Neural progenitor cell (in vitro differentiated cells): ENCODE data around the gene SMC2.

Experiments used
- CTCF ChIP-seq: fragments of 200-600 bp; sonication (generic); IDR thresholded peaks from 2 replicates; pipeline ENCODE4 v1.5.1; 2017; ENCODE audit warnings: antibody characterized with exemption, mild to moderate bottlenecking
- EZH2 ChIP-seq: fragments of 200-600 bp; sonication (generic); IDR thresholded peaks from 2 replicates; pipeline ENCODE4 v1.6.1; 2017; ENCODE audit warnings: antibody characterized with exemption, mild to moderate bottlenecking, moderate library complexity
- EZH2phosphoT487 ChIP-seq: fragments of 200-600 bp; sonication (generic); IDR thresholded peaks from 2 replicates; pipeline ENCODE4 v1.6.1; 2017; ENCODE audit warnings: antibody characterized with exemption

GRCh38 chr9:104073098-104073769, 20.9 kb upstream of the SMC2 start:
- no peak for TF ChIP-seq CTCF
- no peak for TF ChIP-seq EZH2
- no peak for TF ChIP-seq EZH2phosphoT487
